H9 (cell line): ENCODE data around the gene SLC25A2. TPM values are rescaled to one million over a fixed set of nuclear protein-coding genes. Genes with fewer than 3 reads are reported as not detected.

Experiments
- DNase-seq: peaks from one replicate; pipeline ENCODE4 v3.0.0-alpha.2; 2017
- H2AFZ ChIP-seq: one replicate; pipeline ENCODE4 v1.6.1; 2013; ENCODE audit warnings: mild to moderate bottlenecking, low read length, control low read depth, moderate library complexity
- H2AK5ac ChIP-seq: 2 replicates; pipeline ENCODE4 v1.6.1; 2013; ENCODE audit warnings: low read length, control low read depth, mixed read lengths; ENCODE audit not compliant: insufficient read length
- H2BK120ac ChIP-seq: one replicate; pipeline ENCODE4 v1.6.1; 2013; ENCODE audit warnings: low read depth, mild to moderate bottlenecking, low read length, control low read depth, inconsistent platforms; ENCODE audit not compliant: poor library complexity, severe bottlenecking
- H2BK12ac ChIP-seq: 2 replicates; pipeline ENCODE4 v1.6.1; 2013; ENCODE audit warnings: low read length, control low read depth, mixed read lengths, low read depth; ENCODE audit not compliant: insufficient read length
- H2BK15ac ChIP-seq: 2 replicates; pipeline ENCODE4 v1.6.1; 2013; ENCODE audit warnings: low read depth, low read length, control low read depth
- H2BK20ac ChIP-seq: one replicate; pipeline ENCODE4 v1.6.1; 2013; ENCODE audit warnings: low read depth, mild to moderate bottlenecking, low read length, control low read depth, inconsistent platforms; ENCODE audit not compliant: poor library complexity, severe bottlenecking
- H2BK5ac ChIP-seq: 2 replicates; pipeline ENCODE4 v1.6.1; 2013; ENCODE audit warnings: low read length, control low read depth, mixed read lengths; ENCODE audit not compliant: insufficient read length
- H3K14ac ChIP-seq: 2 replicates; pipeline ENCODE4 v1.6.1; 2013; ENCODE audit warnings: low read length, control low read depth; ENCODE audit not compliant: insufficient read depth
- H3K18ac ChIP-seq: 2 replicates; pipeline ENCODE4 v1.6.1; 2013; ENCODE audit warnings: low read depth, mild to moderate bottlenecking, mixed read lengths, low read length, control low read depth; ENCODE audit not compliant: insufficient read length
- H3K23ac ChIP-seq: 2 replicates; pipeline ENCODE4 v1.6.1; 2013; ENCODE audit warnings: low read length, control low read depth, mixed read lengths, low read depth; ENCODE audit not compliant: insufficient read length
- H3K23me2 ChIP-seq: 2 replicates; pipeline ENCODE4 v1.6.1; 2013; ENCODE audit warnings: low read depth, mild to moderate bottlenecking, mixed read lengths, low read length, control low read depth; ENCODE audit not compliant: insufficient read length, poor library complexity, severe bottlenecking
- H3K27ac ChIP-seq: 2 replicates; pipeline ENCODE4 v1.5.1; 2013; ENCODE audit warnings: low read length, control low read depth, mixed read lengths, low read depth; ENCODE audit not compliant: insufficient read length
- H3K27me3 ChIP-seq: 2 replicates; pipeline ENCODE4 v1.6.1; 2013; ENCODE audit warnings: low read length, control low read depth, inconsistent platforms; ENCODE audit not compliant: insufficient read depth
- H3K4ac ChIP-seq: 2 replicates; pipeline ENCODE4 v1.6.1; 2013; ENCODE audit warnings: low read depth, mild to moderate bottlenecking, control low read depth, inconsistent platforms, low read length, moderate library complexity
- H3K4me1 ChIP-seq: 2 replicates; pipeline ENCODE4 v1.6.1; 2013; ENCODE audit warnings: low read length, control low read depth, inconsistent platforms; ENCODE audit not compliant: insufficient read depth
- H3K4me2 ChIP-seq: 2 replicates; pipeline ENCODE4 v1.6.1; 2013; ENCODE audit warnings: low read length, control low read depth, mixed read lengths; ENCODE audit not compliant: insufficient read length, insufficient read depth
- H3K56ac ChIP-seq: 2 replicates; pipeline ENCODE4 v1.6.1; 2013; ENCODE audit warnings: low read depth, mild to moderate bottlenecking, mixed read lengths, low read length, control low read depth; ENCODE audit not compliant: insufficient read length
- H3K79me1 ChIP-seq: 2 replicates; pipeline ENCODE4 v1.6.1; 2013; ENCODE audit warnings: low read depth, mild to moderate bottlenecking, moderate library complexity, low read length, control low read depth, inconsistent platforms; ENCODE audit not compliant: insufficient read depth, poor library complexity, severe bottlenecking
- H3K79me2 ChIP-seq: 2 replicates; pipeline ENCODE4 v1.6.1; 2013; ENCODE audit warnings: low read length, control low read depth, inconsistent platforms; ENCODE audit not compliant: insufficient read depth
- H3K9ac ChIP-seq: 2 replicates; pipeline ENCODE4 v1.6.1; 2013; ENCODE audit warnings: low read length, control low read depth, mixed read lengths; ENCODE audit not compliant: insufficient read length; ENCODE audit errors: extremely low read depth
- H3K9me3 ChIP-seq: one replicate; pipeline ENCODE4 v1.6.1; 2013; ENCODE audit warnings: low read depth, low read length, inconsistent platforms; ENCODE audit not compliant: control insufficient read depth
- H3T11ph ChIP-seq: one replicate; pipeline ENCODE4 v1.6.1; 2013; ENCODE audit warnings: mild to moderate bottlenecking, low read length, control low read depth, inconsistent platforms
- H4K20me1 ChIP-seq: one replicate; pipeline ENCODE4 v1.6.1; 2013; ENCODE audit not compliant: control insufficient read depth, insufficient read length, insufficient read depth
- H4K5ac ChIP-seq: 2 replicates; pipeline ENCODE4 v1.6.1; 2013; ENCODE audit warnings: low read depth, mild to moderate bottlenecking, mixed read lengths, low read length, control low read depth; ENCODE audit not compliant: insufficient read length
- H4K8ac ChIP-seq: replicated peaks from 2 replicates; pipeline ENCODE4 v1.6.1; 2013; ENCODE audit warnings: low read length, control low read depth, mixed read lengths, low read depth; ENCODE audit not compliant: insufficient read length
- H4K91ac ChIP-seq: 2 replicates; pipeline ENCODE4 v1.6.1; 2013; ENCODE audit warnings: low read depth, mild to moderate bottlenecking, moderate library complexity, mixed read lengths, low read length, control low read depth; ENCODE audit not compliant: insufficient read length
- H3K27ac Mint-ChIP-seq, 3 experiments: 2 replicates in 2 of 3; 3 replicates in 1 of 3; pipeline ENCODE4 v1.8.0; 2020 to 2021; ENCODE audit warnings: mixed read lengths in 3 of 3, mild to moderate bottlenecking in 1 of 3, moderate library complexity in 1 of 3
- H3K27me3 Mint-ChIP-seq: 2 replicates; pipeline ENCODE4 v1.8.0; 2021; ENCODE audit warnings: low read depth, mild to moderate bottlenecking, moderate library complexity, mixed read lengths
- H3K36me3 Mint-ChIP-seq, 3 experiments: 2 replicates in 2 of 3; 3 replicates in 1 of 3; pipeline ENCODE4 v1.8.0; 2020 to 2021; ENCODE audit warnings: low read depth in 3 of 3, mixed read lengths in 3 of 3; ENCODE audit not compliant: insufficient read depth in 1 of 3
- H3K4me1 Mint-ChIP-seq, 2 experiments: 2 replicates each; pipeline ENCODE4 v1.8.0; 2020; ENCODE audit warnings: mixed read lengths in 2 of 2
- H3K4me3 Mint-ChIP-seq, 2 experiments: 2 replicates in 1 of 2; 3 replicates in 1 of 2; pipeline ENCODE4 v1.8.0; 2020 to 2021; ENCODE audit warnings: mild to moderate bottlenecking in 2 of 2, mixed read lengths in 2 of 2, moderate library complexity in 1 of 2
- H3K9me3 Mint-ChIP-seq, 2 experiments: 2 replicates in 1 of 2; 3 replicates in 1 of 2; pipeline ENCODE4 v1.8.0; 2020; ENCODE audit warnings: mild to moderate bottlenecking in 2 of 2, mixed read lengths in 2 of 2, moderate library complexity in 1 of 2
- total RNA-seq: library from RNA; stranded (reverse); gene quantifications from 2 replicates; pipeline ENCODE4 v1.2.1, GENCODE V29; 2021
- TF ChIP-seq, protein P1 (sequence below): fragments of 200-600 bp; sonication (generic); conservative IDR thresholded peaks from 3 replicates; pipeline ENCODE4 v1.8.0; 2021; ENCODE audit warnings: antibody characterized with exemption, mild to moderate bottlenecking

The SLC25A2 gene
- total RNA-seq, 1 experiment from 2014 or later: not detected

- Histone ChIP-seq H2BK12ac (no peak overlapping the region), H3K27me3 (no peaks in the 10 kb centered on the region), H3K4me2 (no peak overlapping the region), H3K18ac (no peak overlapping the region), H3K23me2 (no peaks in the 10 kb centered on the region), H3K56ac (no peak overlapping the region), H3K79me2 (no peaks in the 10 kb centered on the region; the same call in 1 of the 2 replicates), H2BK15ac (no peak overlapping the region), H3K23ac (no peak overlapping the region), H3K4me1 (no peaks in the 10 kb centered on the region), H3K79me1 (no peaks in the 10 kb centered on the region), H4K8ac (no peak overlapping the region), H4K91ac (no peak overlapping the region), H3K4ac (no peak overlapping the region), H2BK5ac (no peak overlapping the region), H2BK20ac (no peak overlapping the region), H3K9ac (no peak overlapping the region), H3K9me3 (peaks cover 9% of the 10 kb centered on the region), H2AK5ac (no peak overlapping the region), H3K27ac (no peak overlapping the region), H4K5ac (no peak overlapping the region), H3K14ac (no peak overlapping the region), H3T11ph (no peak overlapping the region), H2BK120ac (no peak overlapping the region), H4K20me1 (no peaks in the 10 kb centered on the region), H2AFZ (no peak overlapping the region)
- H3K27me3 Mint-ChIP-seq: peaks cover 1% of the 10 kb centered on the region; the same call in 1 of the 2 replicates
- H3K4me3 Mint-ChIP-seq: no peak overlapping the region
- no peak overlapping the region for H3K27ac Mint-ChIP-seq
- peaks cover 2 to 5% of the 10 kb centered on the region in 2 experiments; a peak in 3 of 4 replicates for H3K4me1 Mint-ChIP-seq
- H3K9me3 Mint-ChIP-seq: peaks cover 13 to 56% of the 10 kb centered on the region in 2 experiments
- H3K36me3 Mint-ChIP-seq: peaks cover 33 to 45% (median 33%) of the 10 kb centered on the region in 3 experiments
- no peak for DNase-seq
- TF ChIP-seq, protein P1, sequence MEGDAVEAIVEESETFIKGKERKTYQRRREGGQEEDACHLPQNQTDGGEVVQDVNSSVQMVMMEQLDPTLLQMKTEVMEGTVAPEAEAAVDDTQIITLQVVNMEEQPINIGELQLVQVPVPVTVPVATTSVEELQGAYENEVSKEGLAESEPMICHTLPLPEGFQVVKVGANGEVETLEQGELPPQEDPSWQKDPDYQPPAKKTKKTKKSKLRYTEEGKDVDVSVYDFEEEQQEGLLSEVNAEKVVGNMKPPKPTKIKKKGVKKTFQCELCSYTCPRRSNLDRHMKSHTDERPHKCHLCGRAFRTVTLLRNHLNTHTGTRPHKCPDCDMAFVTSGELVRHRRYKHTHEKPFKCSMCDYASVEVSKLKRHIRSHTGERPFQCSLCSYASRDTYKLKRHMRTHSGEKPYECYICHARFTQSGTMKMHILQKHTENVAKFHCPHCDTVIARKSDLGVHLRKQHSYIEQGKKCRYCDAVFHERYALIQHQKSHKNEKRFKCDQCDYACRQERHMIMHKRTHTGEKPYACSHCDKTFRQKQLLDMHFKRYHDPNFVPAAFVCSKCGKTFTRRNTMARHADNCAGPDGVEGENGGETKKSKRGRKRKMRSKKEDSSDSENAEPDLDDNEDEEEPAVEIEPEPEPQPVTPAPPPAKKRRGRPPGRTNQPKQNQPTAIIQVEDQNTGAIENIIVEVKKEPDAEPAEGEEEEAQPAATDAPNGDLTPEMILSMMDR: no peak
These were observed 9.9 kb upstream of the SLC25A2 start for GRCh38 chr5:141313711-141314110.
